ENCODE measurements around the gene GRID1.

GRCh38 chr10:85682621-85683020 lies 684.0 kb downstream of the GRID1 start:
- TF ChIP-seq CTCF (IDR thresholded peaks at IDR 0.05) (no peak), ZFX (IDR thresholded peaks at IDR 0.05; ENCODE audit: borderline replicate concordance) (no peak)

Measured in 22Rv1 (cell line).